GM12878 (cell line): ENCODE data around the gene GOLPH3. TPM values are rescaled to one million over a fixed set of nuclear protein-coding genes. Genes with fewer than 3 reads are reported as not detected.

Experiments used
- RAD21 ChIP-seq: IDR thresholded peaks from 2 replicates; pipeline ENCODE4 v1.6.1; 2011; ENCODE audit warnings: mild to moderate bottlenecking, low read depth, low read length, moderate library complexity; ENCODE audit not compliant: insufficient read depth
- polyA plus RNA-seq, 11 experiments: library from polyadenylated mRNA; depleted of rRNA in 4 of 11; unstranded in 6 of 11; stranded (reverse) in 5 of 11; fragments of >200 nt; fragmentation: Nextera tagmentation in 4 of 11; fragmentation: Illumina TruSeq in 1 of 11; extraction: Ambion mirVana in 4 of 11; extraction: Trizol in 1 of 11; gene quantifications; 1 replicate in 1 of 11; 2 replicates in 10 of 11; pipeline versions ENCODE4 v1.2.1 to v1.2.3, GENCODE V29; 2011 to 2016; ENCODE audit warnings: inconsistent platforms in 2 of 11, missing spikeins in 2 of 11, low read depth in 1 of 11
- small RNA-seq: library from RNA; depleted of rRNA; stranded (forward); fragments of <200 nt; gene quantifications from one replicate; pipeline ENCODE3, GENCODE V24; 2014
- total RNA-seq, 4 experiments: library from RNA; depleted of rRNA in 3 of 4; stranded (reverse); fragments of >200 nt in 3 of 4; fragmentation: Illumina TruSeq in 1 of 4; extraction: Trizol in 1 of 4; gene quantifications; 2 replicates each; pipeline versions ENCODE4 v1.2.1 to v1.2.3, GENCODE V29; 2013 to 2021

Gene GOLPH3
- total and polyA plus RNA-seq, 10 of the 15 experiments (the other 5 are each of a cell fraction or from before 2014, with no cell fraction given), result 14.0 to 79.7 (median 43.2) TPM

GRCh38 chr5:32076699-32077695 lies 97.1 kb downstream of the GOLPH3 start (continued):
- TF ChIP-seq RAD21, result peak; percentile 96
- TF ChIP-seq, all 136 proteins: peak for 3

Small RNAs within 50 kb of the gene (small RNA-seq; reads per million reads assigned to genes)
- gene RF00019, result not detected

Other genes with a start within 250 kb of the GOLPH3 start
- 17.1 and 19.3 TPM in 2 replicates for gene MTMR12, start 138.6 kb upstream of the GOLPH3 start, total RNA-seq (2014; rRNA removed)
- 15.4 and 16.2 TPM in 2 replicates for gene MTMR12, start 138.6 kb upstream of the GOLPH3 start, total RNA-seq (2014; rRNA removed; fragmentation: Illumina TruSeq; extraction: Trizol)
- 21.7 and 25.7 TPM in 2 replicates for gene MTMR12, start 138.6 kb upstream of the GOLPH3 start, total RNA-seq (2021)
- gene MTMR12, start 138.6 kb upstream of the GOLPH3 start, polyA plus RNA-seq (2011; rRNA removed), result 22.9 and 24.7 TPM in 2 replicates
- gene MTMR12, start 138.6 kb upstream of the GOLPH3 start, polyA plus RNA-seq (2014; fragmentation: Illumina TruSeq; extraction: Trizol), result 22.4 and 22.6 TPM in 2 replicates
- 1 to 10 TPM; 5.0 to 8.1 TPM for gene MTMR12, start 138.6 kb upstream of the GOLPH3 start, polyA plus RNA-seq (2014; fragmentation: Nextera tagmentation; extraction: Ambion mirVana)
- gene MTMR12, start 138.6 kb upstream of the GOLPH3 start, polyA plus RNA-seq (2014; rRNA removed), result 16.0 and 16.5 TPM in 2 replicates
- 10 to 100 TPM; 10.8 to 12.7 TPM for gene MTMR12, start 138.6 kb upstream of the GOLPH3 start, polyA plus RNA-seq (2016; fragmentation: Nextera tagmentation; extraction: Ambion mirVana)